ENCODE results near the gene LRRC8E. TPM values are rescaled to one million over a fixed set of nuclear protein-coding genes. Genes with fewer than 3 reads are reported as not detected.
A peak's percentile ranks its signal among the peaks of the same experiment; 100 is the strongest.

LRRC8E gene
- total RNA-seq, 1 donor, result 6.0 TPM

- peak overlapping the region; percentile 57 for H3K4me3 ChIP-seq (ENCODE audit: low read depth, low read length)
- peak; percentile 47 for TF ChIP-seq CTCF (IDR thresholded peaks at IDR 0.05; ENCODE audit: insufficient read depth, low read depth, low read length)
- peak; percentile 72 for DNase-seq (ENCODE audit: low read depth)
These were observed 19.4 kb upstream of the LRRC8E start for GRCh38 chr19:7868671-7869452.

GRCh38 chr19:7869453-7869909 is 18.8 kb upstream of the LRRC8E start:
- peak; percentile 51 for DNase-seq (ENCODE audit: low read depth)
- TF ChIP-seq CTCF (IDR thresholded peaks at IDR 0.05; ENCODE audit: insufficient read depth, low read depth, low read length), result no peak

GRCh38 chr19:7869910-7870511 is 18.3 kb upstream of the LRRC8E start:
- no peak for TF ChIP-seq CTCF (IDR thresholded peaks at IDR 0.05; ENCODE audit: insufficient read depth, low read depth, low read length)
- DNase-seq (ENCODE audit: low read depth), result peak; percentile 54
- peak overlapping the region; percentile 48 for H3K4me3 ChIP-seq (ENCODE audit: low read depth, low read length)

More at GRCh38 chr19:7869453-7869909, 18.8 kb upstream of the LRRC8E start:
- peak overlapping the region; percentile 48 for H3K4me3 ChIP-seq (ENCODE audit: low read depth, low read length)

GRCh38 chr19:7870571-7871436 is 17.5 kb upstream of the LRRC8E start:
- TF ChIP-seq CTCF (IDR thresholded peaks at IDR 0.05; ENCODE audit: insufficient read depth, low read depth, low read length), result no peak
- DNase-seq (ENCODE audit: low read depth), result peak; percentile 50
- no peak overlapping the region for H3K4me3 ChIP-seq (ENCODE audit: low read depth, low read length)

GRCh38 chr19:7871437-7872305 is 16.6 kb upstream of the LRRC8E start:
- H3K4me3 ChIP-seq (ENCODE audit: low read depth, low read length), result peak overlapping the region; percentile 56
- DNase-seq (ENCODE audit: low read depth), result peak; percentile 89
- TF ChIP-seq CTCF (IDR thresholded peaks at IDR 0.05; ENCODE audit: insufficient read depth, low read depth, low read length), result no peak

Measured in fibroblast of villous mesenchyme (primary cell).